ENCODE data around the gene MYL7.
A peak's percentile ranks its signal among the peaks of the same experiment; 100 is the strongest.

The MYL7 gene

GRCh38 chr7:44149571-44150465, 8.7 kb upstream of the MYL7 start:
- DNase-seq, result no peak

- no peak for DNase-seq
Measured at GRCh38 chr7:44148961-44149536, 7.9 kb upstream of the MYL7 start.

GRCh38 chr7:44148166-44148565, 7.0 kb upstream of the MYL7 start:
- no peak for DNase-seq

GRCh38 chr7:44147026-44147991, 6.2 kb upstream of the MYL7 start:
- no peak for DNase-seq

- DNase-seq, result peak; percentile 55 to 78
Measured at GRCh38 chr7:44145969-44146911, 5.1 kb upstream of the MYL7 start.

GRCh38 chr7:44145479-44145968, 4.4 kb upstream of the MYL7 start:
- peak; percentile 55 to 68 for DNase-seq

- DNase-seq, result no peak
Measured at GRCh38 chr7:44144968-44145478, 3.9 kb upstream of the MYL7 start.

GRCh38 chr7:44144426-44144967, 3.4 kb upstream of the MYL7 start:
- DNase-seq, result no peak

GRCh38 chr7:44143646-44144250, 2.6 kb upstream of the MYL7 start:
- no peak for DNase-seq

- DNase-seq, result no peak
Measured at GRCh38 chr7:44142028-44142427, 896 bp upstream of the MYL7 start.

GRCh38 chr7:44140341-44140740, 791 bp downstream of the MYL7 start:
- DNase-seq, result no peak

- DNase-seq, result no peak
Measured at GRCh38 chr7:44139311-44140010, 1.7 kb downstream of the MYL7 start.

GRCh38 chr7:44138698-44139097, 2.4 kb downstream of the MYL7 start:
- DNase-seq, result no peak

- DNase-seq, result no peak
Measured at GRCh38 chr7:44136731-44137130, 4.4 kb downstream of the MYL7 start.

GRCh38 chr7:44134943-44135628, 6.0 kb downstream of the MYL7 start:
- DNase-seq, result no peak

- no peak for DNase-seq
Measured at GRCh38 chr7:44133295-44133694, 7.8 kb downstream of the MYL7 start.

- DNase-seq, result no peak
Measured at GRCh38 chr7:44132039-44132438, 9.1 kb downstream of the MYL7 start.

GRCh38 chr7:44131173-44132029, 9.7 kb downstream of the MYL7 start:
- DNase-seq, result no peak
